DND-41 (cell line): ENCODE data around the gene KDM4F.

Experiments used
- ATAC-seq: fragments of 200-7000 bp; cut with Tn5 transposase; 3 replicates; pipeline ENCODE4 v1.9.1; 2021; ENCODE audit warnings: low read depth; ENCODE audit not compliant: insufficient read depth
- DNase-seq: peaks from one replicate; pipeline ENCODE4 v3.0.0-alpha.2; 2020
- H2AFZ ChIP-seq: 2 replicates; pipeline ENCODE4 v1.6.0; 2012; ENCODE audit warnings: low read depth, low read length
- H3K27ac ChIP-seq: 2 replicates; pipeline ENCODE4 v1.5.1; 2012; ENCODE audit warnings: low read length, inconsistent platforms
- H3K27me3 ChIP-seq: fragments of 200-600 bp; sonication (generic); 2 replicates; pipeline ENCODE4 v1.6.0; 2012; ENCODE audit warnings: low read length, mild to moderate bottlenecking, inconsistent platforms; ENCODE audit not compliant: insufficient read depth, poor library complexity
- H3K36me3 ChIP-seq: 2 replicates; pipeline ENCODE4 v1.5.1; 2012; ENCODE audit warnings: low read length, inconsistent platforms; ENCODE audit not compliant: insufficient read depth
- H3K4me1 ChIP-seq: 2 replicates; pipeline ENCODE4 v1.5.1; 2012; ENCODE audit warnings: mild to moderate bottlenecking, low read length; ENCODE audit not compliant: insufficient read depth
- H3K4me2 ChIP-seq: 2 replicates; pipeline ENCODE4 v1.6.0; 2012; ENCODE audit warnings: mild to moderate bottlenecking, moderate library complexity, low read length, inconsistent platforms; ENCODE audit not compliant: insufficient read depth
- H3K4me3 ChIP-seq, 2 experiments: fragments of 200-600 bp in 1 of 2; shearing (Covaris generic) in 1 of 2; 2 replicates each; pipeline ENCODE4 v1.5.1; 2012 to 2016; ENCODE audit warnings: inconsistent platforms in 2 of 2, low read length in 2 of 2, mild to moderate bottlenecking in 2 of 2, low read depth in 1 of 2, moderate library complexity in 1 of 2
- H3K79me2 ChIP-seq: 2 replicates; pipeline ENCODE4 v1.6.0; 2012; ENCODE audit warnings: low read length, inconsistent platforms; ENCODE audit not compliant: insufficient read depth
- H3K9ac ChIP-seq: 2 replicates; pipeline ENCODE4 v1.6.0; 2012; ENCODE audit warnings: low read depth, mild to moderate bottlenecking, inconsistent platforms, low read length, moderate library complexity
- H3K9me3 ChIP-seq: 2 replicates; pipeline ENCODE4 v1.5.1; 2012; ENCODE audit warnings: low read length, moderate library complexity, mild to moderate bottlenecking, inconsistent platforms; ENCODE audit not compliant: insufficient read depth, severe bottlenecking
- H4K20me1 ChIP-seq: 2 replicates; pipeline ENCODE4 v1.6.0; 2012; ENCODE audit warnings: low read length; ENCODE audit not compliant: insufficient read depth
- CTCF ChIP-seq: IDR thresholded peaks from 2 replicates; pipeline ENCODE4 v1.5.1; 2012; ENCODE audit warnings: borderline replicate concordance, low read length, moderate library complexity, mild to moderate bottlenecking; ENCODE audit not compliant: poor library complexity, severe bottlenecking; ENCODE audit errors: extremely low read depth
- EZH2 ChIP-seq: IDR thresholded peaks from 3 replicates; pipeline ENCODE4 v1.6.1; 2012; ENCODE audit warnings: borderline replicate concordance, low read depth, mild to moderate bottlenecking, moderate library complexity, low read length, inconsistent platforms; ENCODE audit not compliant: severe bottlenecking

KDM4F gene

GRCh38 chr11:95050595-95051202 lies 1.5 kb downstream of the KDM4F start:
- DNase-seq: no peak
- ATAC-seq: no peak
- TF ChIP-seq CTCF (no peak), EZH2 (no peak)
- no peaks in the 10 kb centered on the region for H3K36me3 ChIP-seq
- H3K79me2 ChIP-seq: no peaks in the 10 kb centered on the region
- H4K20me1 ChIP-seq: no peaks in the 10 kb centered on the region
- H3K4me1 ChIP-seq: no peaks in the 10 kb centered on the region
- peaks cover 4% of the 10 kb centered on the region for H3K27me3 ChIP-seq
- no peaks in the 10 kb centered on the region for H3K9me3 ChIP-seq
- H3K4me2 ChIP-seq: no peak overlapping the region
- no peak overlapping the region for H3K4me3 ChIP-seq
- H3K27ac ChIP-seq: no peak overlapping the region
- H3K9ac ChIP-seq: no peak overlapping the region
- no peak overlapping the region for H2AFZ ChIP-seq

- TF ChIP-seq CTCF (no peak), EZH2 (no peak)
- ATAC-seq: no peak
- H3K4me2 ChIP-seq: no peak overlapping the region
Observed at GRCh38 chr11:95054356-95054755, 5.1 kb downstream of the KDM4F start.

GRCh38 chr11:95055283-95055897 lies 6.2 kb downstream of the KDM4F start:
- TF ChIP-seq EZH2: no peak
- TF ChIP-seq CTCF: no peak
- ATAC-seq: no peak
- no peak for DNase-seq

More at GRCh38 chr11:95054356-95054755, 5.1 kb downstream of the KDM4F start:
- Histone ChIP-seq H3K9me3 (no peaks in the 10 kb centered on the region), H3K36me3 (no peaks in the 10 kb centered on the region), H3K27me3 (peaks cover 4% of the 10 kb centered on the region), H3K9ac (no peak overlapping the region), H4K20me1 (no peaks in the 10 kb centered on the region), H3K4me1 (no peaks in the 10 kb centered on the region), H3K79me2 (no peaks in the 10 kb centered on the region), H3K4me3 (no peak overlapping the region), H2AFZ (no peak overlapping the region), H3K27ac (no peak overlapping the region)
- no peak for DNase-seq

More at GRCh38 chr11:95055283-95055897, 6.2 kb downstream of the KDM4F start:
- Histone ChIP-seq H4K20me1 (no peaks in the 10 kb centered on the region), H2AFZ (no peak overlapping the region), H3K27ac (no peak overlapping the region), H3K4me2 (no peak overlapping the region), H3K36me3 (no peaks in the 10 kb centered on the region), H3K4me3 (no peak overlapping the region), H3K9me3 (no peaks in the 10 kb centered on the region), H3K4me1 (no peaks in the 10 kb centered on the region), H3K9ac (no peak overlapping the region), H3K27me3 (peaks cover 5% of the 10 kb centered on the region), H3K79me2 (no peaks in the 10 kb centered on the region)
